Measurements from ENCODE around the gene DNAH7.

Gene DNAH7

DNA sequence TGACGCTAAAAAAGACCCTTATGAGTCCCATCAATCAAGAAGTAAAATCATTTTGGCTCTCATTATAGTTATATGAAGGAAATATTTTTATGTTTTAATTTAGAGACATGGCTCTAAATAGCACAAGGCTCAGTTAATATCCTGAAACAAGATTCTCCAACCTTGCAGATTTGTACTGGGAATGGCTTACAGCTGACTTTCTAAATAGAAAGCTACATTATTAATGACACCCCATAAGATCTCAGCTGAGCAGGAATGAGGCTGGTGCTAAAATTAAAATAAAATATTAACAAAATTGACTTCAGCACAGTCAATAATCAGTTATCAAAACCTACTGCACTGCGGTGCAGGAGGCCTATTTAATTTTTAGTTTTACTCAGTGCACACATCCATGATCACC is 274.8 kb downstream of the DNAH7 start:
- DNase-seq: no peak

DNA sequence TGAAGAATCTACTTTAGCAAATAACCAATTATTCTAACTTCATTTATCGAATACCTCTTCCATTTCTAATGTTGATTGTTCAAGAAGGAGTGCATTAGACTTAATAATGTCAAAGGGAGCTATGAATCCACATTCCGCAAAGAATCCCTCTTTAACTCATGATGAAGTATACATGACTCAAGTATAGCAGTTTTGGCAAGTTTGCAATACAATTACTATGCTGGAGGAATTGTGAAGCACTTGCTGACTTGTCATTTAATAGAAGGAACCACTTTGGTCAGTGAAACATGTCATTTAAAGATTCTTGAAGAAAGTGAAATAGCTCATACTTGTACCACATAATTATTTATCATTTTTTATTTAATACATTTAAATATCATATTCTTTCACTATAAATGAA is 286.5 kb downstream of the DNAH7 start:
- DNase-seq: peak; percentile 15

DNA sequence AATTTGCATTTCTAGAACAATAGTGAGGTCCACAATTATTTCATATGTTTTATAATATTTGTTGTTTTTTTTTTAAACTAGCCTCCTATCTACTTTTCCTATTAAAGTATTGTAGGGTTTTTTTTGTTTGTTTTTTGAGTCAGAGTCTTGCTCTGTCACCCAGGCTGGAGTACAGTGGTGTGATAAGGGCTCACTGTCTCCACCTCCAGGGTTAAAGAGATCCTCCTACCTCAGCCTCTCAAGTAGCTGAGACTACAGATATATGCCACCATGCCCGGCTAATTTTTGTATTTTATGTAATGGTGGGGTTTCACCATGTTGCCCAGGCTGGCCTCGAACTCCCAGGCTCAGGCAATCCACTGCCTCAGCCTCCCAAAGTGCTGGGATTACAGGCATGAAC is 289.1 kb downstream of the DNAH7 start:
- DNase-seq: no peak

DNA sequence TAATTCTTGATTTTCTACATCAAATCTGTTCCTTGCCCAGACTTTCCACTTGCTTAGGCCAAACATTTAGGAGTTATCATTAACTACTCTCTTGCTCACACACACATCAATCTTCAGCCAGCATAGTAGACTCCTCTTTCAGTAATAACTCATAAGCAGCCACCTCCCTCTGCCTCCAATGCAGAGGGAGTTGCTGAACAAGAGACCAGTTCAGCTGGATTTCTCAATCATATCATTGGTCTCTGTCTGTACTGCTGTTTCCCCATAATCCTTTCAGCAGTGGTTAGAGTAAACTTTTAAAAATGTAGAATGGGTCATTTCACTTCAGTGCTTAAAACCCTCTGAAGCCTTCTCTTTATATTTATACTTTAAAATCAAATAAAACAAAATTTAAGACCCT is 298.7 kb downstream of the DNAH7 start:
- no peak for DNase-seq

- peak; percentile 59 for DNase-seq
Observed at GRCh38 chr2:195768431-195768830, 300.2 kb downstream of the DNAH7 start.

- no peak for DNase-seq
Observed at GRCh38 chr2:195766691-195767090, 301.9 kb downstream of the DNAH7 start.

GRCh38 chr2:195763866-195764265 is 304.8 kb downstream of the DNAH7 start:
- DNase-seq: peak; percentile 52

GRCh38 chr2:195759877-195760276 is 308.8 kb downstream of the DNAH7 start:
- DNase-seq: no peak

- no peak for DNase-seq
Observed at GRCh38 chr2:195758846-195759245, 309.8 kb downstream of the DNAH7 start.

DNA sequence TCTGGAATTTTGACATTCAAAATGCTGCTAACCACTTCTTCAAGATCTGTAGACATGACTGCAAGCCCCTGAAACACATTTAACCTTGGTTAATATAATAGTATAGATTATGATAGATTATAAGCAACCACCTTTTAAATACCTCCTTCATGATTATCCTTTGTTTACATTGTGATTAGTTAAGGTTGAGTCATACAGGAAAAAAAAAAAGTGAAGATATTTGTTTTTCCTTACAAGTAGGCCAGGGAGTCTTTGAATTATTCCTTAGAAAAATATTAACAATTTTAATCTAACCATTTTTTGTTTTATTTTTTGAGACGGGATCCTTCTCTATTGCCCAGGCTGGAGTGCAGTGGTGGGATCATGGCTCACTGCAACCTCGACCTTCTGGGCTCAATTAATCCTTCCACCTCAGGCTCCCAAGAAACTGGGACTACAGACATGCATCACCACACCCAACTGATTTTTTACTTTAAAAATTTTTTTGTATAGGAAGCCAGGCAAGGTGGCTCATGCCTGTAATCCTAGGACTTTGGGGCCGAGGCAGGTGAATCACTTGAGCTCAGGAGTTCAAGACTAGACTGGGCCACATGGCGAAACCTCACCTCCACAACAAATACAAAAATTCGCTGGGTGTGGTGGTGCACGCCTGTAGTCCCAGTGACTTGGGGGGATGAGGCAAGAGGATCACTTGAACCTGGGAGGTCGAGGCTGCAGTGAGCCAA is 312.3 kb downstream of the DNAH7 start:
- DNase-seq: peak; percentile 50

GRCh38 chr2:195741191-195741590 is 327.4 kb downstream of the DNAH7 start:
- DNase-seq: no peak

GRCh38 chr2:195737511-195738325 is 330.9 kb downstream of the DNAH7 start:
- DNase-seq: peak; percentile 36

DNA sequence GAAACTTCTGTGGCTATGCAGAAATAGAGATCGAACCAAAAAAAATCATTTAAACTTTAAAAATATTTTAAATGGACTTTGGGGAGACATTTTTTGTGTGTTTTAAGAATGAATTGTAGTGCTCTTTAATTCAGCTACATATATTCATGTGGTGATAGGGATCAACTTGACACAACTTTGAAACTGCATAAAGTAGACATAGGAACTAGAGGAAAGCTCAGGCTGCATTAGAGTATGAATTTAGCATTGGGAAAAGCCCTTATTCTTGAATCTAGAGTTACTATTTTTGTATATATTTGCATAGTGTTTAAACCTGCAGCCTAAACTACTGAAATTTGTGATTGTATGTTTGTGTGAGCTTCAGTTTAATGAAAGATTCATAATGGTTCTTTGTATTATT is 333.3 kb downstream of the DNAH7 start:
- no peak for DNase-seq

- DNase-seq: no peak
Observed at GRCh38 chr2:195734931-195735330, 333.7 kb downstream of the DNAH7 start.

DNA sequence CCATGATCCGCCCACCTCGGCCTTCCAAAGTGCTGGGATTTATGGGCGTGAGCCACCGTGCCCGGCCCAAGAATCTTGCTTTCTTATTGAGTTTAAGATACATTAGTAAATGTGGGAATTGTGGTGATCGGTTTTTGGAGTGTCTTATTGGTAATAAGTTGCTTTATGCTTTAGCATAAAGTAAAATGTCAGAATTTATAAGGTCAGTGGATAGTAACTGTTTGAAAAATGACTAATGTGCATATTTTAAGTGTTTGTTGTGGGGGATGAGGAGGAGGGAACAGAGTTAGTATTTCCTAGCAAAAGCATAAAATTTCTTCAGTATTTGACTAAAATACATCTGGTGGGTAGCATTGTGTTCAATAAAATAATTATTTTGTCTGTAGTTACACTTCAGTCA is 334.2 kb downstream of the DNAH7 start:
- DNase-seq: peak; percentile 26

DNA sequence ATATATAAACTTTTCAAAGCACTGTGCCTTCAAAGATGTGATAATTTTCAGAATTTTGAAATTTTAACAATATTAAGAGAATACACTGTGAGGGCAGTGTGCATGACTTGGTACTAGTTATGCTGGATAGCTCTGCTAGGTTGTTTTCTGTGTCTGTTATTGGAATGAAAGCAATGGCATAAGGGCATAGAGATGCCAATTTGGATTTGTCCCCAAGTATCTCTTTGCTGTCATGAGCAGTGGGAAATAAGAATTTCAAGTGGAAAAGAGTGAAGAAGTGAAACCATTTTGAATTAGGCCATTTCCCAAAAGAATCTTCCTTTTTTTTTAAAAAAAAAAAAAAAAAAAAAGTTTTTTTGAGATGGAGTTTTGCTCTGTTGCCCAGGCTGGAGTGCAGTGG is 334.8 kb downstream of the DNAH7 start:
- DNase-seq: no peak

- DNase-seq: no peak
Observed at GRCh38 chr2:195732574-195732973, 336.1 kb downstream of the DNAH7 start.

DNA sequence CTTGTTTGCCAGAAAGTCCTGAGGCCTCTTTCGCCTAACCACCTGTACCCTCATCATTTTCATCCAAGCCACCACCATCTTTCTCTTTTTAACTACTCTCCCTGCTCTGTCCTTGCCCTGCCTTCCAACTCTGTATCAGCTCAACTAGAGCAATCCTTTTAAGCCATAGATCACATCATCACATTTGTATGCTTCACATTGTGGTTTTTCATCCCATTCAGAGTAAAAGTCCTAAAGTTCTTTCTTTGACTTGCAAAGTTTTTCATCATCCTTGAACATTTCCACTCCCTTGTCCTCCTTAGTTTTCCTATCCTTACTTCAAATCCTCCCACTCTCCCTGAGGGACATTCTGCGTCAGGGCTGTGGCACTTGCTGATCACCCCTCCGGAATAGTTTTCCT is 337.7 kb downstream of the DNAH7 start:
- no peak for DNase-seq

GRCh38 chr2:195727106-195727505 is 341.5 kb downstream of the DNAH7 start:
- no peak for DNase-seq

DNA sequence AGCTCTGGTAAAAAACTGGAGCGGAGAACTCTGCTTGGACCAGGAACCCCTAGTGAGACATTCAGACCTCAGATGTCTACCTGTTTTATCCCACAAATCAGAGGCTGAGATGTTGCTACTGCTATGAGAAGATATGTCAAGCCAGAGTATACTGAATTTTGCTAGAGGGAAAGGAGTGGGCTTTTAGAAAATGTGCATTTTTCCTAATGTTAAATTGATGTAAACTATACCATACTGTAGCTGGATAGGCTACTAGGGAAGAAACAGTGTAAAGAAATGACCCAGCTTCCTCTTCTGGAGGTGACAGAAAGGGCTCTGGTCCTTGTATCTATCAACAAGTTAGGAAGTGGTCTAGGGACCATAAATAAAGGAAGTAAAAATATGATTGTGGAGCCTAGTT is 346.6 kb downstream of the DNAH7 start:
- DNase-seq: no peak

DNA sequence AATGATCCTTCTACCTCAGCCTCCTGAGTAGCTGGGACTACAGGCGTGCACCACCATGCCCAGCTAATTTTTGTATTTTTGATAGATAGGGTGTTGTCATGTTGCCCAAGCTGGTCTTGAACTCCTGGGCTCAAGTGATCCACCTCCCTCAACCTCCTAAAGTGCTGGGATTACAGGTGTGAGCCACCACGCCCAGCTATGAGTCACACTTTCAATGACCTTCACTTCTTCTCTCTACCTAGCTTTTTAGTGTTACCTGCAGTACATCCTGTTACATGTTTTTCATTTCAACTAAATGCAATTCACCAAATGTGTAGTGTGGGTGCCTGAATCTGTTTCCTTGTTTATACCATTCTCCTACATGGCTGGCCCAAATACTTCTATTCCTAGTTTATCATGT is 347.6 kb downstream of the DNAH7 start:
- no peak for DNase-seq

DNA sequence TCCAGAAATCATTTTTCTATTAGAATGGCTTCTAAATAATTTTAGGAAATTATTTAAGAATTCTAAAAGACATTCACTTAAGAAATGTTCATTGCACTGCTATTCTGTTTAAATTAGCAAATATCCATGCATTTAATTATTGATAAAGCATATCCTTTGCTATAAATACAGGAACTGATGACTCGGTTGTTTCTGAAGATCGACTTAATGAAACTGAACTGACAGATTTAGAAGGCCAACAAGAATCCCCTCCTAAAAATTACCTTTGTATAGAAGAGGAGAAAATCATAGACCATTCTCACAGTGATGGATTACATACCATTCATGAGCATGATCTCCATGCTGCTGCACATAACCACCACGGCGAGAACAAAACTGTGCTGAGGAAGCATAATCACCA is 352.2 kb downstream of the DNAH7 start:
- DNase-seq: no peak

- DNase-seq: no peak
Observed at GRCh38 chr2:195711478-195711877, 357.2 kb downstream of the DNAH7 start.

Measured in HCEC 1CT (cell line).